RPMI8226 (cell line): ENCODE data around the gene TMEM86B.

ENCODE experiments used
- DNase-seq: peaks from one replicate; pipeline ENCODE4 v3.0.0-alpha.2; 2015

Gene TMEM86B

GRCh38 chr19:55228403-55229031, at the start of gene TMEM86B:
Gene TMEM86B (minus strand): TSS chr19:55228763. CDS start chr19:55228741, 22 bp downstream.
- no peak for DNase-seq

GRCh38 chr19:55277494-55277893, 48.9 kb upstream of the TMEM86B start:
- no peak for DNase-seq

GRCh38 chr19:55276720-55277430, 48.3 kb upstream of the TMEM86B start:
- DNase-seq, result no peak

- DNase-seq, result peak; percentile 73
These were observed 47.5 kb upstream of the TMEM86B start for GRCh38 chr19:55275851-55276719.

- no peak for DNase-seq
These were observed 45.6 kb upstream of the TMEM86B start for GRCh38 chr19:55273978-55274707.

- DNase-seq, result no peak
These were observed 43.6 kb upstream of the TMEM86B start for GRCh38 chr19:55272142-55272541.

- DNase-seq, result no peak
These were observed 41.8 kb upstream of the TMEM86B start for GRCh38 chr19:55270172-55270942.

- no peak for DNase-seq
These were observed 40.7 kb upstream of the TMEM86B start for GRCh38 chr19:55269299-55269698.

GRCh38 chr19:55266840-55267239, 38.3 kb upstream of the TMEM86B start:
- no peak for DNase-seq

- DNase-seq, result no peak
These were observed 37.8 kb upstream of the TMEM86B start for GRCh38 chr19:55266404-55266803.

- DNase-seq, result no peak
These were observed 37.3 kb upstream of the TMEM86B start for GRCh38 chr19:55265723-55266386.

GRCh38 chr19:55265173-55265572, 36.6 kb upstream of the TMEM86B start:
- DNase-seq, result no peak

GRCh38 chr19:55264531-55264930, 36.0 kb upstream of the TMEM86B start:
- DNase-seq, result no peak

GRCh38 chr19:55262359-55262758, 33.8 kb upstream of the TMEM86B start:
- no peak for DNase-seq

GRCh38 chr19:55261671-55262126, 33.1 kb upstream of the TMEM86B start:
- DNase-seq, result no peak

GRCh38 chr19:55259540-55260210, 31.1 kb upstream of the TMEM86B start:
- DNase-seq, result no peak

GRCh38 chr19:55258828-55259539, 30.4 kb upstream of the TMEM86B start, which contains the start of gene PPP6R1:
Gene PPP6R1 (minus strand): TSS chr19:55259017. CDS start chr19:55247103, 11,914 bp downstream.
- DNase-seq, result peak; percentile 98

GRCh38 chr19:55258476-55258827, 29.9 kb upstream of the TMEM86B start:
- peak; percentile 30 for DNase-seq

- peak; percentile 38 for DNase-seq
These were observed 29.2 kb upstream of the TMEM86B start for GRCh38 chr19:55257461-55258420.
